HEK293T (cell line): ENCODE data around the gene BOD1.

Experiments used
- CTCF ChIA-PET: fragments of 350-600 bp; formaldehyde crosslinking; extraction: SDS; loops from one replicate; lab custom pipeline; 2021; ENCODE audit warnings: antibody characterized with exemption, inconsistent platforms; lab: Yijun Ruan, JAX
- POLR2A ChIA-PET: fragments of 350-600 bp; formaldehyde crosslinking; extraction: SDS; loops from one replicate; lab custom pipeline; 2020; ENCODE audit warnings: antibody characterized with exemption, inconsistent platforms; lab: Yijun Ruan, JAX
- DNase-seq: peaks from one replicate; pipeline ENCODE4 v3.0.0; 2012; ENCODE audit warnings: mixed read lengths; ENCODE audit errors: extremely low spot score
- ARNT ChIP-seq: fragments of 450-650 bp; IDR thresholded peaks from 2 replicates; pipeline ENCODE4 v1.6.1; 2017; ENCODE audit warnings: mild to moderate bottlenecking
- BHLHE40 ChIP-seq: fragments of 450-650 bp; IDR thresholded peaks from 2 replicates; pipeline ENCODE4 v1.6.1; 2016; ENCODE audit warnings: mild to moderate bottlenecking, moderate library complexity, borderline replicate concordance
- CTBP1 ChIP-seq: fragments of 450-650 bp; IDR thresholded peaks from 2 replicates; pipeline ENCODE4 v1.6.1; 2016; ENCODE audit warnings: borderline replicate concordance
- FOXA1 ChIP-seq: fragments of 450-650 bp; IDR thresholded peaks from 2 replicates; pipeline ENCODE4 v1.6.1; 2016; ENCODE audit warnings: mild to moderate bottlenecking
- FOXK2 ChIP-seq: fragments of 450-650 bp; IDR thresholded peaks from 2 replicates; pipeline ENCODE4 v1.6.1; 2016; ENCODE audit warnings: mild to moderate bottlenecking
- FOXM1 ChIP-seq: fragments of 450-650 bp; IDR thresholded peaks from 2 replicates; pipeline ENCODE4 v1.6.1; 2017; ENCODE audit warnings: mild to moderate bottlenecking, borderline replicate concordance
- HDGF ChIP-seq: fragments of 450-650 bp; IDR thresholded peaks from 2 replicates; pipeline ENCODE4 v1.6.1; 2017; ENCODE audit warnings: antibody characterized with exemption, borderline replicate concordance
- L3MBTL2 ChIP-seq: fragments of 450-650 bp; conservative IDR thresholded peaks from 2 replicates; pipeline ENCODE4 v1.6.1; 2016; ENCODE audit warnings: mild to moderate bottlenecking
- LEF1 ChIP-seq: fragments of 450-650 bp; IDR thresholded peaks from 2 replicates; pipeline ENCODE4 v1.6.1; 2017; ENCODE audit warnings: mild to moderate bottlenecking, borderline replicate concordance
- NFRKB ChIP-seq: fragments of 450-650 bp; IDR thresholded peaks from 2 replicates; pipeline ENCODE4 v1.6.1; 2016; ENCODE audit warnings: mild to moderate bottlenecking, moderate library complexity
- PKNOX1 ChIP-seq: fragments of 450-650 bp; IDR thresholded peaks from 2 replicates; pipeline ENCODE4 v1.6.1; 2016
- SP1 ChIP-seq: fragments of 450-650 bp; IDR thresholded peaks from 2 replicates; pipeline ENCODE4 v1.6.1; 2017
- SUZ12 ChIP-seq: fragments of 450-650 bp; IDR thresholded peaks from 2 replicates; pipeline ENCODE4 v1.6.1; 2016; ENCODE audit warnings: mild to moderate bottlenecking
- TARDBP ChIP-seq: fragments of 450-650 bp; IDR thresholded peaks from 2 replicates; pipeline ENCODE4 v1.6.1; 2016
- ZNF384 ChIP-seq: fragments of 450-650 bp; IDR thresholded peaks from 2 replicates; pipeline ENCODE4 v1.6.1; 2016

The BOD1 gene

GRCh38 chr5:173581408-173582215, 34.8 kb downstream of the BOD1 start:
- peak; percentile 60 for TF ChIP-seq PKNOX1
- TF ChIP-seq ZNF384: no peak
- 0 out of 2 replicates have a peak, but pooled peaks have one; percentile 16 for TF ChIP-seq ARNT
- peak; percentile 54 for TF ChIP-seq L3MBTL2
- peak; percentile 74 for DNase-seq
- ChIA-PET CTCF (interaction anchor here (1.0 kb wide), 1 partner anchor 735 kb away, joined by 3 read pairs; no protein-coding TSS in a partner anchor), POLR2A (interaction anchor here (1.0 kb wide), 1 partner anchor 253 kb away, joined by 4 read pairs; the partner anchor contains the start of gene STC2)

GRCh38 chr5:173578947-173579615, 37.4 kb downstream of the BOD1 start:
- ChIA-PET POLR2A (interaction anchor here (1.0 kb wide), 1 partner anchor 251 kb away, joined by 3 read pairs; the partner anchor contains the start of gene STC2), CTCF (interaction anchor here (1.1 kb wide), 1 partner anchor 285 kb away, joined by 4 read pairs; no protein-coding TSS in a partner anchor)
- DNase-seq: no peak
- TF ChIP-seq FOXK2 (no peak), FOXM1 (no peak), FOXA1 (no peak)

- ChIA-PET CTCF (no interaction called here), POLR2A (no interaction called here)
- TF ChIP-seq LEF1 (no peak), TARDBP (no peak), FOXA1 (no peak)
- DNase-seq: no peak
These were observed 38.6 kb downstream of the BOD1 start for GRCh38 chr5:173577817-173578216.

GRCh38 chr5:173577166-173577565, 39.3 kb downstream of the BOD1 start:
- TF ChIP-seq BHLHE40 (no peak), ZNF384 (no peak), CTBP1 (no peak), FOXM1 (no peak), ARNT (no peak), HDGF (no peak), SP1 (no peak), FOXA1 (no peak), TARDBP (no peak), SUZ12 (no peak)
- no peak for DNase-seq
- ChIA-PET POLR2A (no interaction called here), CTCF (no interaction called here)

- no peak for DNase-seq
- CTCF ChIA-PET: interaction anchor here (0.5 kb wide), 1 partner anchor 35 kb away, joined by 3 read pairs; no protein-coding TSS in a partner anchor
- POLR2A ChIA-PET: no interaction called here
- no peak for TF ChIP-seq LEF1
- TF ChIP-seq ARNT: no peak
- TF ChIP-seq FOXA1: no peak
- no peak for TF ChIP-seq L3MBTL2
- peak; percentile 63; the same call in 1 of the 2 replicates for TF ChIP-seq PKNOX1
- no peak for TF ChIP-seq TARDBP
These were observed 40.5 kb downstream of the BOD1 start for GRCh38 chr5:173575985-173576384.

GRCh38 chr5:173574983-173575382, 41.5 kb downstream of the BOD1 start:
- POLR2A ChIA-PET: interaction anchor here (0.9 kb wide), 1 partner anchor 281 kb away, joined by 3 read pairs; no protein-coding TSS in a partner anchor
- TF ChIP-seq TARDBP (no peak), SP1 (no peak), LEF1 (no peak), SUZ12 (no peak), FOXM1 (no peak), FOXA1 (no peak), ZNF384 (no peak), ARNT (no peak), NFRKB (no peak), HDGF (no peak), BHLHE40 (no peak), L3MBTL2 (no peak), PKNOX1 (no peak), CTBP1 (no peak)
- no peak for DNase-seq
- CTCF ChIA-PET: interaction anchor here (0.6 to 1.0 kb wide), 4 partner anchors 243 to 345 kb away, joined by 3 to 5 read pairs (median 4); no protein-coding TSS in a partner anchor
